Kidney (tissue), 14 donors: Measurements from ENCODE around the gene GPSM1. TPM values are rescaled to one million over a fixed set of nuclear protein-coding genes. Genes with fewer than 3 reads are reported as not detected.

Experiments used
- DNase-seq, 5 donors: peaks; one replicate each; pipeline ENCODE4 v3.0.0-alpha.2; 2013 to 2020
- FAIRE-seq: peaks from 2 replicates; lab custom pipeline; 2012; peaks lifted over from hg19 to GRCh38; lab: Jason Lieb, UNC
- H3K27ac ChIP-seq, 2 donors: one replicate each; pipeline ENCODE4 v1.7.0; 2013; ENCODE audit warnings: low read depth in 2 of 2, low read length in 2 of 2, inconsistent platforms in 1 of 2
- H3K27me3 ChIP-seq: one replicate; pipeline ENCODE4 v1.7.1; 2013; ENCODE audit warnings: low read length, inconsistent platforms; ENCODE audit not compliant: control insufficient read depth, insufficient read depth
- H3K36me3 ChIP-seq, 3 donors: one replicate each; pipeline versions ENCODE4 v1.7.0 to v1.7.1; 2013; ENCODE audit warnings: low read length in 3 of 3, control low read depth in 1 of 3, inconsistent platforms in 1 of 3; ENCODE audit not compliant: insufficient read depth in 3 of 3, control insufficient read depth in 2 of 3
- H3K4me1 ChIP-seq, 3 donors: one replicate each; pipeline versions ENCODE4 v1.7.0 to v1.7.1; 2013; ENCODE audit warnings: low read length in 3 of 3, inconsistent platforms in 1 of 3, low read depth in 1 of 3; ENCODE audit not compliant: control insufficient read depth in 2 of 3, insufficient read depth in 2 of 3
- H3K4me3 ChIP-seq, 3 donors: one replicate each; pipeline versions ENCODE4 v1.7.0 to v1.8.1; 2013; ENCODE audit warnings: low read length in 3 of 3, control low read depth in 1 of 3, inconsistent platforms in 1 of 3
- H3K9ac ChIP-seq, 3 donors: one replicate each; pipeline versions ENCODE4 v1.7.0 to v1.7.1; 2013; ENCODE audit warnings: low read length in 3 of 3, control low read depth in 1 of 3, inconsistent platforms in 1 of 3
- H3K9me3 ChIP-seq, 3 donors: one replicate each; pipeline versions ENCODE4 v1.7.0 to v1.7.1; 2013; ENCODE audit warnings: low read length in 3 of 3, control low read depth in 1 of 3, inconsistent platforms in 1 of 3; ENCODE audit not compliant: control insufficient read depth in 2 of 3, insufficient read depth in 1 of 3
- intact Hi-C: fragments of 100-400 bp; cut with DNase I; formaldehyde crosslinking; loops from one replicate; pipeline ENCODE4 v1.11.1; 2022
- polyA plus RNA-seq: library from polyadenylated mRNA; stranded (reverse); fragments of 350-450 nt; fragmentation: Illumina TruSeq; extraction: RNeasy Lipid Tissue Mini Kit (QIAGEN cat#74804); gene quantifications from one replicate; pipeline ENCODE4 v1.2.3, GENCODE V29; 2014; ENCODE audit warnings: low read depth, low replicate concordance; ENCODE audit not compliant: insufficient read depth
- total RNA-seq: library from RNA; stranded (reverse); fragmentation: NEBNext Ultra II Directional; extraction: Animal tissue kit (Norgen Biotek cat#: 25700); gene quantifications from one replicate; pipeline ENCODE4 v1.2.1, GENCODE V29; 2021
- TF ChIP-seq, protein P1 (sequence below): IDR thresholded peaks from 3 replicates; pipeline ENCODE4 v1.5.1; 2012; ENCODE audit warnings: mild to moderate bottlenecking, moderate library complexity, borderline replicate concordance; ENCODE audit not compliant: insufficient read depth; ENCODE audit errors: extremely low read depth
- donor health status: control.
- donor health status: control.
- donor health status: control.
- donor health status: control.
- donor health status: control.
- donor health status: DM: yes; HTN: yes; CAD: no.
- donor health status: Normal renal cell carcinoma (clear cell type).

GPSM1 gene
- total and polyA plus RNA-seq, 2 donors from 2014 or later, result 11.6 to 11.9 TPM

DNA sequence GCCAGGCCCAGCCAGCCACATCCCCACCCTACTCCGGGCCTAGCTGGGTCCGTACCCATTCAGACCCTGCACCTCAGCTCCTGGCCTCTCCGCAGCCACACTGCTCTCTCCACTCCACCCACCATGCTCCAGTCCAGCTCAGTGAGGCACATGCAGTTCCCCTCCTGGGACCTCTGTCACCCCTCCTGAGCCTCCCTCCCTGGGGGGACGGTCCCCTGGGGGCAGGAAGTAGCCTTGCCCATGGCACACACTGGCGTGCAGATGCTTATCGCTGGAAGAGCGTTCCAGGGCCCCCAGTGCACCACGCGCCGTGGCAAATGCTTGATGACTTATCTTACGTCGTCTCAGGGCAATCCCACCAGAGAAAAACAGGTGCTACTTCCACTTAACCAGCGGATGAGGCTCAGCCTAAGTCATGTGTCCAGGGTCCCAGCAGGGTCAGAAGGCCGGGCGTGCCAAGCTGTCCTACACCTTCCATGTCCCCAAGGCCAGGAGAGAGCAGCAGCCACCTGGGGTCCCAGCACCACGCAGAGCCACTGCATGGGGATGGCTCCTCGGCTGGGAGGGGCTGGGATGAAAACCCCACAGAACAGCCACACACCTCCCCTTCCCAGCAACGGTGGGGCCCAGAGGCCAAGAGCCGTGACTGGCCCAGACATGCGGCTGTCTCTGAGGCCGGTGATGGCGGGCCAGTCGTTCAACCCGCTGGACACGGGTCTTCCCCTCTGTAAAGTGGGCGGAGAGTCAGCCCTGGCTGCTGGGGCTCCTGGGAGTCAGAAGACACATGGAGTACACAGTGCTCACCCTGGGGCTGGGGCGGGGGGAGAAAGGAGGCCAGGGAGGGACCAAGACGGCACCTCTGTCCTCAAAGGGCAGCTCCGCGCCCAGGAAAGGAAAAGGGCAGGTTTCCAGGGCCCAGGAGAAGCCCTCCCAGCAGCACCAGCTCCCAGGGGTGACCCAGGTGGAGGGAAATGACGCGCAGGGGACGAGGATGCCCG is 20.8 kb upstream of the GPSM1 start:
- no peak for FAIRE-seq

DNA sequence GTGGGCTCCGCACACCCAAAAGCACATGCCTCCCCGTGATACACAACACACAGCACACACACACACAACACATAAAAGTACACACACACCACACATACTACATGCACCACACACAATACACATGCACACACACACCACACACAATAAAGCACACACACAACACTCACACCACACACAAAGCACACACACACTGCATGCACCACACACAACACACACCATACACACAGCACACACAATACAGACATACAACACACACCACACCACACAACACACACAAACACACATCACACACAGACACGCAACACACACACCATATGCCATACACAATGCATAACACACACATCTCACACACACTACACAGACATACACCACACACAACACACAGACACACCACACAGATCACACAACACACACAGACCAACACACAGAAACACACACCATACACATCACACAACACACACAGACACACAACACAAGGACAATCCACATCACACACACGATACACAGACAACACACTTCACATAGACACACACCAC is 20.1 kb upstream of the GPSM1 start:
- FAIRE-seq, result no peak
- DNase-seq, result no peak
- TF ChIP-seq, protein P1, sequence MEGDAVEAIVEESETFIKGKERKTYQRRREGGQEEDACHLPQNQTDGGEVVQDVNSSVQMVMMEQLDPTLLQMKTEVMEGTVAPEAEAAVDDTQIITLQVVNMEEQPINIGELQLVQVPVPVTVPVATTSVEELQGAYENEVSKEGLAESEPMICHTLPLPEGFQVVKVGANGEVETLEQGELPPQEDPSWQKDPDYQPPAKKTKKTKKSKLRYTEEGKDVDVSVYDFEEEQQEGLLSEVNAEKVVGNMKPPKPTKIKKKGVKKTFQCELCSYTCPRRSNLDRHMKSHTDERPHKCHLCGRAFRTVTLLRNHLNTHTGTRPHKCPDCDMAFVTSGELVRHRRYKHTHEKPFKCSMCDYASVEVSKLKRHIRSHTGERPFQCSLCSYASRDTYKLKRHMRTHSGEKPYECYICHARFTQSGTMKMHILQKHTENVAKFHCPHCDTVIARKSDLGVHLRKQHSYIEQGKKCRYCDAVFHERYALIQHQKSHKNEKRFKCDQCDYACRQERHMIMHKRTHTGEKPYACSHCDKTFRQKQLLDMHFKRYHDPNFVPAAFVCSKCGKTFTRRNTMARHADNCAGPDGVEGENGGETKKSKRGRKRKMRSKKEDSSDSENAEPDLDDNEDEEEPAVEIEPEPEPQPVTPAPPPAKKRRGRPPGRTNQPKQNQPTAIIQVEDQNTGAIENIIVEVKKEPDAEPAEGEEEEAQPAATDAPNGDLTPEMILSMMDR, result no peak

More for the DNA sequence above, 20.8 kb upstream of the GPSM1 start:
- no peak overlapping the region for H3K27ac ChIP-seq
- peaks cover 0 to 6% (median 0%) of the 10 kb centered on the region in 3 donors for H3K9me3 ChIP-seq
- H3K27me3 ChIP-seq, result no peaks in the 10 kb centered on the region
- TF ChIP-seq, protein P1, result no peak
- peaks cover 0 to 2% (median 0%) of the 10 kb centered on the region in 3 donors for H3K36me3 ChIP-seq
- intact Hi-C loops, result no loop called here
- no peak overlapping the region for H3K4me3 ChIP-seq
- H3K9ac ChIP-seq, result no peak overlapping the region
- DNase-seq, result peak in 1 of 5 donors; percentile 68
- peaks cover 0 to 11% (median 9%) of the 10 kb centered on the region in 3 donors for H3K4me1 ChIP-seq

DNA sequence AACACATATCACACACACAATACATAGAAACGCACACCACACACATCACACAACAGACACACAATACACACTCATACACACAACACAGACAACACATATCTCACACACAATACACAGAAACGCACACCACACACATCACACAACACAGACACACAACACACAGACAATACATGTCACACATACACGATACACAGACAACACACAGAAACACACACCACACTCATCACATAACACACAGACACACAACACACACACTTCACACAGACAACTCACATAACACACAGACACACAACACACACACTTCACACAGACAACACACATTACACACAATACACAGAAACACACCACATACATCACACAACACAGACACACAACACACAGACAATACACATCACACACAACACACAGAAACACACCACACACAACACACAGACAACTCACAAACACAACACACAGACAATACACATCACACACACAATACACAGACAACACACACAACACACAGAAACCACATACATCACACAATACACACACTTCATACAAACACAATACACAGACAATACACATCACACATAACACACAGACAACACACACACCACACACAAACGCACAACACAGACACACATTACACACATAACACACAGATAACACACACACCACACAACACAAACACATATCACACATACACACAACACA is 19.2 kb upstream of the GPSM1 start:
- H3K4me1 ChIP-seq, result peaks cover 0 to 11% (median 9%) of the 10 kb centered on the region in 3 donors
- peak overlapping the region in 1 of 3 donors; percentile 12 for H3K9ac ChIP-seq
- H3K27ac ChIP-seq, result no peak overlapping the region
- H3K4me3 ChIP-seq, result peak overlapping the region in 1 of 3 donors; percentile 57
- H3K27me3 ChIP-seq, result no peaks in the 10 kb centered on the region
- TF ChIP-seq, protein P1, result no peak
- FAIRE-seq (no peak), DNase-seq (no peak)
- intact Hi-C loops, result no loop called here
- H3K36me3 ChIP-seq, result peaks cover 0 to 2% (median 0%) of the 10 kb centered on the region in 3 donors
- H3K9me3 ChIP-seq, result peaks cover 0 to 6% (median 0%) of the 10 kb centered on the region in 3 donors

More for the DNA sequence above, 20.1 kb upstream of the GPSM1 start:
- H3K9me3 ChIP-seq, result peaks cover 0 to 6% (median 0%) of the 10 kb centered on the region in 3 donors
- H3K9ac ChIP-seq, result no peak overlapping the region
- H3K4me3 ChIP-seq, result peak overlapping the region in 1 of 3 donors; percentile 42
- peaks cover 0 to 11% (median 9%) of the 10 kb centered on the region in 3 donors for H3K4me1 ChIP-seq
- H3K36me3 ChIP-seq, result peaks cover 0 to 2% (median 0%) of the 10 kb centered on the region in 3 donors
- no peaks in the 10 kb centered on the region for H3K27me3 ChIP-seq
- intact Hi-C loops, result no loop called here
- H3K27ac ChIP-seq, result no peak overlapping the region
